GM18502 (cell line): ENCODE measurements around the gene KIF6.

Source experiments
- ATAC-seq: cut with Tn5 transposase; IDR thresholded peaks from one replicate; pipeline ENCODE4 v1.9.1; 2021; ENCODE audit warnings: mild to moderate bottlenecking; ENCODE audit not compliant: unreplicated experiment, poor library complexity

The KIF6 gene

DNA sequence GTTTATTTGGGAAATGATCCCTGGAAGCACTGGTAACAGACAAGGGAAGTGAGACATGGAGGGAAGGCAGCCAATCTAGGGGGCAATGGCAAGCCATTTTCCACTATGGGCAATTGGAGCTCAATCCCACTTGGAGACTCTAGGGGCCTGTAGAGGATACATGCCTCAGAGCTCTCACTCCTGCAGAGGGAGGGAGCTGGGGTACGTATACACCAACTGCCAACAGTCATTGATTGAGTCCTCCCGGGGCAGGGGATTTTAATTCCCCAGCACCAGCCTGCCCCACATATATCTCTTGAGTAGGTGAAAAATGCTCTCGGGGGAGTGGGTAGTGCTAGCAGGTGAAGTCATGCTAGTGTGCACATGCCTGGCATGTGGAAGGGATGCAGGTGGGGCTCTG is 323.8 kb downstream of the KIF6 start:
- no peak for ATAC-seq

- no peak for ATAC-seq
Observed at GRCh38 chr6:39400026-39400425, 325.2 kb downstream of the KIF6 start.

GRCh38 chr6:39396854-39397253 is 328.4 kb downstream of the KIF6 start:
- ATAC-seq = no peak

DNA sequence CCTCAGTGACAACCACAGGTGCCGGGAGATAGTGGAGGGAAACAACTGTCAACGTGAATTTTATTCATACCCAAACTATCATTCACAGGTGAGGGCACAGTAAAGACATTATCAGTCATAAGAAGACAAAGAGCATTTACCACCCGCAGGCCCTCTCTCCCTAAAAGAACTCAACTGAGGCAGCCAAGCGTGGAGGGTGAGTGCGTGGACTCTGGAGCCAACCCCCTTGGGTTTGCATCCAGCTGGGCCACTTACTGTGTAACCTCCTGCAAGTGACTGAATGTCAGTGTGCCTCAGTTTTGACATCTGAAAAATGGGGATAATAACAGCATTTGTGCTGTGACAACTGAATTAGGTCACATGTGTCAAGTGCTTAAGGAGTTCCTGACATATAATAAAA is 332.1 kb downstream of the KIF6 start:
- ATAC-seq = no peak

DNA sequence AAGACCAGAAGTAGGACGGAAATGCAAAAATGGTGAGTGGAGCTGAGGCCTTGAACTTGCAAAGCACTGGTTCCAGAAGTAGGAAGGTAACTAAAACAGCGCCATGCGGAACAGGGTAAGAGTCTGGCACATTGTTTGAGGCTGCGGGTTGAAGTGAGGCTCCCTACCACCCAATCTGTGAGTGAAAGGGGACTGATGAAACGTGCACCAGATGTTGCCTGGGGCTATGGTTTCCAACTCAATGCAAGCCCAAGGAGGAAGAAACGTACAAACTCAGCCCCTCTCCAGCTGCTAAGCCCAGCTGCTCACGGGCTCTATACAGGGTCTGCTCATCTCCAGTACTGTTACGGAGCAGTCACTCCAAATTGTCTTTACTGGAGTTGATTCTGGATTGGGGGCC is 334.0 kb downstream of the KIF6 start:
- ATAC-seq = no peak

GRCh38 chr6:39389484-39389767 is 335.8 kb downstream of the KIF6 start:
- no peak for ATAC-seq

DNA sequence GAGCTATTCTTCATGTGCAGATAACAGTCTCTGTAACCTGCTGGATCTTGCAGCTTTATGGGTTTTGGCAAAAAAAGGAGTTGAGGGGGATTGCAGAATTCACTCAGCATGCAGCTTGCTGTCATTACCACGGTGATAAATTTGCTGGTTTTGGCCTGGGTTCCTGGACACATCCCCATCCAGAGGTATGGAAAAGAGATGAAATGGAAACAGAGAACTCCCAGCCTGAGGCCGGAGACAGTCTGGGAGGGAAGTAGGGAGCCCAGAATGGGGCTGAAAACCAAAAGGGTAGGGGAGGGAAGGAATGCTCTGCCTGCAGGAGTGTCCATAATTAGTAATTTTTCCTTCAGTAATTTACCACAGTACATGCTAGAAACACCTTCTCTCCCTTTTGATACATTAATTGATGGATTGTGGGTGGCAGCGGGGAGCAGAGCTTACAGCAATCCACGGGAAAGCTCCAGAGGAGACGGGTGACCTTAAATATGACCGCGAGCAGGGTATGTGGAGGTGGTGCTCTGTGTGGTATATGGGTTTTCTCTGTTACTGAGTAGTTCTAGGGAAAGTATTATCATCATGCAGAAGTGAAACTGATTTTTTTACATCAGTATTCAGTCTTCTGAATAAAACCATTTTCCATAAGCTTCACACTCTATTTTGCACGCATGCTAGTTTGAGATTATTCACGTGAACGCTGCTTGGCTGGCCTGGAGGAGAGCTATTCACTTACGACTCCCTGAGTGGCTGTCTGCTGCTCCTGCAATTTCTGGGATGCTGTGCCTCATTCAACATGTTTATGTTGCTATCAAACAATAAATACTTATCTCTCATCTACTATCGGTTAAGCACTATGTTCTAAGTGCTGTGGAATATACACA is 336.4 kb downstream of the KIF6 start:
- peak; percentile 54 for ATAC-seq

GRCh38 chr6:39387785-39388184 is 337.4 kb downstream of the KIF6 start:
- ATAC-seq = no peak

DNA sequence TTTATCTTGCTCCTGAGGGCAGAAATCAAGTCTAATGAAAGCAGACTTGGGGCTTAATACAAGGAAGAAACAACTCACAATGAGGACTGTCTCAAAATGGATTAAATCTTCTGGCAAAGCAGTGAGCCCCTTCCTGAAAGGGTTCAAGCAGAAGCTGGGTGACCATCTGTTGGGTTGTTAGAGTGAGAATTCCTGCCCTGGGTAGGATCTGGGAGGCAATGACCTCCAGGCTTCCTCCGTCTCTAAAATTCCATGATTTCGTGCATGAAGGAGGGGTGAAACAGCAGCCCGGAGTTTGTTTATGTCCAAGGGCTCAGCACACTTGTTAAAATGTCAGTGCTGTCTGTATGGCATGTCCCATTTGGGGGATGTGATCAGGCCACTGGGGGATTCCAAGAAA is 338.7 kb downstream of the KIF6 start:
- ATAC-seq = no peak

GRCh38 chr6:39381550-39382140 is 343.6 kb downstream of the KIF6 start:
- no peak for ATAC-seq

DNA sequence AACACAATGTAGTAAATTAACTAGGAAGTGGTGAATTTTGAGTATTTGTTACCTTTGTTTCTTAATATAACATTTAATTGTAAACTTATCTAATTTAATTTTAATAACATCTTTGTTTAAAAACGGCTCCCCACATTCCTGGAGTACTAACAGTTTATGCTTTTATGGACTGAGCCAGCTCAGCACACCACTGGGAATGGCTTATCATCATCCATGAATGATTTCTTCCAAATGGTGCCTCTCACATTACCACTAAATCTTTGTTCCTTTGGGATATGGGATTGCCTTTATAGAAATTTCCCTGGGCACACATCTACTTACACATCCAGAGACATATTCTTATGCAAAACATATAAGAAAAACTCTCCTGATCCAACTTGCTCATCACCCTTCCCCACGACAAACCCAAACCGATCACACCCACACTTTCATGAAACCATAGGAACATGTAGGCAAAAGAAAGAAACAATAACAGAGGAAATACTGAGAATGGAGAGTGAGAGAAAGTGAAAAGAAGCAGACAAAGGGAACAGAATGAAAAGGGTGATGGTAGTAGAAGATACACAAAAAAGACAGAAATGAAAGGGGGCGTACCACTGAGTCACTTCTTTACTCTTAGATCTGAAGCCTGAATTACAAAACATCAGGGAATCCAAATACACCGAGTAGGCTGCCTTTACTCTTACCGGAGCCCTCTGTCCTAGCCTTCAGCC is 344.2 kb downstream of the KIF6 start:
- ATAC-seq = no peak

GRCh38 chr6:39378960-39379425 is 346.2 kb downstream of the KIF6 start:
- no peak for ATAC-seq

- ATAC-seq = no peak
Observed at GRCh38 chr6:39378175-39378959, 346.8 kb downstream of the KIF6 start.

DNA sequence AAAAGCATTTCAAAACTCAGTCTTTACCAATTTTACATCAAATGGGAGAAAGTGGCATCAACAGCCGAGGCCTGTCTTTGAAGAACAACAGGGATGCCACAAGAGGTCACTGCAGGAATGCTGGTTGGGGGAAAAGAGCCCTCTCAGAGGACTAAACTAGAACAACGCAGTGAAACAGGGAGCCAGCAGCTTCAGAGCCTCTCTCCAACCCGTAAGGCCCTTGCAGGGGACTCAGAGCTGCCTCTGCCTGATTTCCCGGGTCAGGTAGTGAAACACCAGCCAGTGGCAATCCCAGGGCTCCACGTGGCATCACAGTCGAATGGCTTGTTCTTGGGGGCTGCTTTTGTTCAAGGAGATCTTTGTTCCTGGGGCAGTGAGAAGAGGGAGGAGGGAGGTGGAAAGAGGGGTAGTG is 347.7 kb downstream of the KIF6 start:
- ATAC-seq = no peak

DNA sequence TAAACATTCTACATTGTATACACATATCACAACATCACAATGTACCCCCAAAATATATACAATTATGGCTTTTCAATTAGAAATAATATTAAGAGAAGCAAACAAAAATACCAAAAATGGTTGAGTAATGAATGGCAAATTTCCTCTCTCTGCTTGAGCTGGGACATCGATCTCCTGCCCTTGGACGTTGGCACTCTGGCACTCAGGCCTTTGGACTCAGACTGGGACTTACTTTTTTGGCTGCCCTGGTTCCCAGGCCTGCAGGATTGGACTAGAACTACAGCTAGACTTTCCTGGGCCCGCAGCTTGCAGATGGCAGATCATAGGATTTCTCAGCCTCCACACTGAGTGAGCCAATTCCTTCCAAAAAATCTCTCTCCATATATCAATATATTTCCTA is 349.8 kb downstream of the KIF6 start:
- no peak for ATAC-seq

- no peak for ATAC-seq
Observed at GRCh38 chr6:39370390-39370789, 354.8 kb downstream of the KIF6 start.

- no peak for ATAC-seq
Observed at GRCh38 chr6:39369987-39370386, 355.2 kb downstream of the KIF6 start.

GRCh38 chr6:39367700-39368099 is 357.5 kb downstream of the KIF6 start:
- ATAC-seq = no peak

DNA sequence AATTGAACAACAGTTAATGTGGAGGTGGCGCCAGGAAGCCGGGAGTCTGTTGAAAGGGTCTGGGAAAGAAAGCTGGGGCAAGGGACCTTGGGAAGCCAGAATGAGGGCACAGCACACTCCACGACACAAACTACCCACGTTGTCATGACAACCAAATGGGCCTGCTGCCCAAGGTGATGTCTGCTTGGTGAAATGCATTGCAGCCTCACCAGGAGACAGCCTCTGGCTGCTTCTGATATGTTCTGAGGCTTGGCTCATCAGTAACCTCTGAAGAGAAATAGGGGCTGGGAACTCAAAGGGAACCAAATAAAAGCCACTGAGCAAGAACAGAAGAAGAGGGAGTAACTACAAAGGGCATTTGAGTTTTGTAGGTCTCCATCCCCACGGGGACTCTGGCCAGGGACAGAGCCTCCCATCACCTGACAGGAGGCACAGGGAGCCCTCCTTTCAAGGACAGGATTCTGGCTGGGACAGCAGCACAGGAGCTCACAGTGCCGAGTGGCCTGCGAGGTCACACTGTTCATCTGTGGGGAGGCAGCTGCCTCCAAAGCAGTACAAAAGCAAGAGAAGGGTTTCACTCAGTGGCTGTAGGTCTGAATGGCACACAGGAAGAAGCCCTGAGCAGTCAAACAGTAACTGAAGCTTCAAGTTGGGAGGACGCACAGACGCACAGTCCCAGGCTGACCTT is 358.1 kb downstream of the KIF6 start:
- ATAC-seq = no peak
